DLD1 (cell line): Measurements from ENCODE around the gene C6orf120.

Source experiments
- in situ Hi-C: cut with HindIII; loops from 2 replicates; pipeline ENCODE4 v1.10.0; 2017; ENCODE audit warnings: low sequenced_read_pairs

Gene C6orf120

GRCh38 chr6:169701954-169702839 is at the start of gene C6orf120, which contains the start of gene WDR27:
Gene C6orf120, plus strand, starts transcription at chr6:169702126. Its CDS starts 334 bp downstream, at chr6:169702460.
Gene WDR27, minus strand, starts transcription at chr6:169702029. Its CDS starts 13,024 bp downstream, at chr6:169689005.
- in situ Hi-C loops = no loop called here

DNA sequence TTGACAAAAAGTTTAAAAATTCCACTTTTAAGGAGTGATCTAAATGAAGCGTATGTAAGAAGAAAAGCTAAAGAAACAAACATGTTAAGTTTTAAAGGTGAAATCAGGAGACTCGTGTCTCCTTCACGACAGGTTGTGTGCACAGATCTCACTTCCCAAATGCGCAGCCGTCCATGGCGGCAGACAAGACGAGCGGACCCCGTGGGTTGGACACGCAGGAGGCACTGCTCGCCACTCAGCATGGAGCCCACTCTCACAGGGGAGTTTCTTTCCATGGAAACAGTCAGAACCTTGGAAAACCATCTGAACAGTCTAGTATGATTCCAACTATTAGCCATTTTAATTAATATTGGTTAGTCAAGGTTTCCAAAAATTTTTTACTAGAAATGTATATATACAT is 49.0 kb upstream of the C6orf120 start:
- in situ Hi-C loops = no loop called here

GRCh38 chr6:169653691-169654090 is 48.2 kb upstream of the C6orf120 start:
- in situ Hi-C loops = no loop called here

DNA sequence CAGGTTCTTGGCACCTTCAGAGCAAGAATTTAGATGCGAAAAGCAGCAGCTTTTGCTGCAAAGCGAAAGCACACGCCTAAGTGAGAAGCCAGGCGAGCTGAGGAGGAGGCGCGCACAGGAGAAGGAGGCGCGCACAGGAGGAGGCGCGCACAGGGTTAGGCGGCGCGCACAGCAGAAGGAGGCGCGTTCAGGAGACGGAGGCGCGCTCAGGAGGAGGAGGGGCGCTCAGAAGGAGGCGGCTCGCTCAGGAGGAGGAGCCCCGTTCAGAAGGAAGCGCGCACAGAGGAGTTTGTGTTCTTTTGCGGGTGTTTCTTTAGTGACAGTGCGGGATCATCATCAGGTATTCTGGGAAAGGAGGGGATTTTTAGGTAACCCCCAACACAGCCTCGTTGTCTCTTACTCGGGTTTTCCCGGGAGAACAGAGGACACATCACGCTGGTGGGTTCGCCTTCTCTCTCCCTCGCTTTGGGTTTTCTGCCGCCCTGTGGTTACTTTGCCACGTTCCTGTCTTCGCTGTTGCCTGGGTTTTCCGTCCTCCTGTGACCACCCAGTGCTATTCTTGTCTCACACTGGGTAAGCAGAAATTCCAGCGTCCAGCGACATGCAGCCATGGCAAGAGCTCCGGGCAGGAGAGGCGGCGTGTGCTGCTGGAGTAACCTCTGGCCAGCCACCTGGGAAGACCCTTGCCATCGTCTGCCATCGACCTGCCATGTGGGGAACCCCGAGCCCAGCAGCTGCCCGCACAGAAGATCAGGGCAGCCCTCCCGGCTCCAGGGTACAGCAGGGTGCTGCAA is 47.1 kb upstream of the C6orf120 start:
- in situ Hi-C loops = no loop called here

- in situ Hi-C loops = no loop called here
These were observed 45.2 kb upstream of the C6orf120 start for GRCh38 chr6:169656546-169657283.

DNA sequence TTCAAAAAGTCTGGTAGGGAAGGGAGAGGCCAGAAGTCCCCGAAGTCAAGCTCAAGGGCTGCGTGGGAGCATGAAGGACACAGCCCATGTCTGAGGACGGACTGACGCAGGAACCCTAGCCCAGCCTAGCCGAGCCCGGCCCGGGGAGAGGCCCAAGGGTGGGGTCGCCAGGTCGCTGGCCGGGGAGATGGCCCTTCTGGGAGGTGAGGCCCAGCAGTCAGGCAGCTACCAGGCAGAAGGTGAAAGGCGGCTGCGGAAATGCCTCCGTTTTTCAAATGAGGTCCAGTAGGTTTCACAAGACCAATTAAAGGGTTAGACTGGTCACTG is 44.7 kb upstream of the C6orf120 start:
- in situ Hi-C loops = no loop called here

DNA sequence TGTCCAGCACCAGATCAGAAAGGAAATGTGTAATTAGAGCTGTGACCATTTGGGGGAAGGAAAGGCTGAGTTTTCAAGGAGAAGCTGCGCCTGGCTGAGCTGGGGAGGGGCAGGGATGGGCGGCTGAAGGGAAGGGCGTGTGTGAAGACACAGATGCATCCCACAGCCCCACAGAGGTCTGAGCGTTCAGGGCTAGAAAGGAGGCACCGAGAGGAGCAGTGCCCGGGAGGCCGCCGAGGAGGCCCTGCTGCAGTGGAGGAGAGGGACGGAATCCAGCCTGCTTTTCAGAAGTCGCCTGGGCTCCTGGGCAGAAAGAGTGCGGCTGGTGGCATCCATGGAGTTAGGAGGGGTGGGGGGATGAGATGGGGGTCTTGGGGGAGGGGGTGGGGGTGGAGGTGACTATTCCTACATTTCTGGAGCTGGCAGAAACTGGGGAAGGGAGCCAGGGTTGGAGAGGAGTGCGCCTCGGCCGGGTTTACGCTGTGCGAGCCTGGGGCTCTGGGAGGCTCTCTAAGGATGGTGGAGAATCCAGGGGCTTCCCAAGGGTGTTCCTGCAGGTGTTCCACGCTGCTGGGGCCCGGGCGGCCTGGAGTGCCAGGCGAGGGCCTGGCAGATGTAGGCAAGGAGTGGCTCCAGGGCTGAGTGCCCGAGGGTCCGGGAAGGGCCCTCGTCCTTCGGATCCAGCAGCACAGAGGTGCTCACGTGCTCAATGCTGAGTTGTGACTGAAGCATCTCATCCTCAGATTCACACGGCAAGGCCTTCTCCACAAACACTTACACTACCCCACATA is 41.9 kb upstream of the C6orf120 start:
- in situ Hi-C loops = no loop called here

DNA sequence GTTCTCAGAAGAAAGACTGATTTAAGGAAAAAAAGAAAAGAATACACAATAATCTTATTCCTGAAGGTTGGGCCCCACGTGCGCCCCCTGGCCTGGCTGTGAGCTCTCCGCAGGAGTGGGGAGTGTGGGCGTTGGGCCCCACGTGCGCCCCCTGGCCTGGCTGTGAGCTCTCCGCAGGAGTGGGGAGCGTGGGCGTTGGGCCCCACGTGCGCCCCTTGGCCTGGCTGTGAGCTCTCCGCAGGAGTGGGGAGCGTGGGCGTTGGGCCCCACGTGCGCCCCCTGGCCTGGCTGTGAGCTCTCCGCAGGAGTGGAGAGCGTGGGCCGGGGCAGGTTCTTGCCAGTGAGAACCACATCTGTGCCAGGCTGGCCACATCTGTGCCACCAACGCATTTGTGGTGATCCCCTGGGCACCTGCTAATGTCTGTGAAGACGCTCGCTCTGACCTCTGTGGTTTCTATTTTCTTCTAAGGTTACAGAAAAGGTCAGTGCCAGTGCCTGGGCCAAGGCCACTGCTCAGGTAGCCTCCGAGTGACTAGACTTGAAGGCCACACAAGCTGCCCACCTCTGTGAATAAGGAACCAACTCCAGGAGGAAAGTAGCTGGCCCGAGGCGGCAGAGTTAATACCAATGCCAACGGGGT is 41.1 kb upstream of the C6orf120 start:
- in situ Hi-C loops = no loop called here

DNA sequence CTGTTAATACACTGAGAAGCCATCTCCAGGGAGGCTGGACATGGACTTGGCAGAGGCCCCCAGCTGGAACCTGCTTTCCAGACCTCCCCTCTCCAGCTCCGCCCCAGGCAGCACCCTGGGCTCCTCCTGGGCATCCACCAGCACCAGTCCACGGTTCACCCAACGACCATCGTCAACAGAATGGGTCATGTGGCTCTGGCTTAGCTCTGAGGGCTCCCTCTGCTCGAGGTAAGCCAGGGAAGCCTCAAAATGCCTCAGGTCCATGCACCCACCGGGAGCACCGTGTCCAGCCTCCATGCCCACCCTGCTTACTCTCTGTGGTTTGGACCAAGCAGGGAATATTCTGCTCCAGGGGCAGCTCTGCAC is 40.6 kb upstream of the C6orf120 start:
- in situ Hi-C loops = no loop called here

GRCh38 chr6:169663468-169663867 is 38.5 kb upstream of the C6orf120 start:
- in situ Hi-C loops = no loop called here

DNA sequence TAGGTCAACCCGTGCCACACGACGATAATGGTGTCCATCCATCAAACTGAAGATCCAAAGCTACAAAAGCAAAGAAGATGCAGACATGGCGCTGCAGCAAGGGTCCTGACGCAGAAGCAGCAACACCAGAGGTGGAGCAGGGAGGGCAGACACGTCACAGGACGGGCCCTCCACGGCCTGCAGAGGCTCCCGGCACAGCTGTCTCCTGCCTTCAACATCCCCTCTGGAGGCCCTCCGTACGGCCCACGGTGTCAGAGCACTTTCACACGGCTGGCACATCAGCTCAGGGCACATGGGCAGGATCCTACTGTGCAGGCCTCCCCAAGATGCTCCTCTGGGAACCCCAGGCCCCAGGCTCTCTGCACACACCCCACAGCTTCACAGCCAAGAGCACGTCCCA is 37.7 kb upstream of the C6orf120 start:
- in situ Hi-C loops = no loop called here

DNA sequence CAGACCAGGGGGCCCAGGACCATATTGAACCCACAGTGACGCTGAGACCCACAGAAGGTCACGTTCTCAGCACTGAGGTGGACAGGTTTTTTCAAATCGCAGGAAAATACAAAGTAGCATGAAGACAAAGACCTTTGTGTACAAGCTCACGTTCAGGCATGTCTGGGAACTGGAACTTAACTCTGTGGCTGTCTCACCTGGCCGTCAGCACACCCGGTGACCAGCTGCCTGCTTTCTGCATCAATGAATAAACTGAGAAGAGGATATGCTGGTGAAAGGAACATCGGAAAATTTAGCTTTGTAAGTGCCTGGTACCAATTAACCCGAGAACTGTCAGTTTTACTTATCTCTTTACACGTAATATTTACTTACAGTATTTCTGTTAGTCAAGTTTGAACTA is 36.6 kb upstream of the C6orf120 start:
- in situ Hi-C loops = no loop called here

DNA sequence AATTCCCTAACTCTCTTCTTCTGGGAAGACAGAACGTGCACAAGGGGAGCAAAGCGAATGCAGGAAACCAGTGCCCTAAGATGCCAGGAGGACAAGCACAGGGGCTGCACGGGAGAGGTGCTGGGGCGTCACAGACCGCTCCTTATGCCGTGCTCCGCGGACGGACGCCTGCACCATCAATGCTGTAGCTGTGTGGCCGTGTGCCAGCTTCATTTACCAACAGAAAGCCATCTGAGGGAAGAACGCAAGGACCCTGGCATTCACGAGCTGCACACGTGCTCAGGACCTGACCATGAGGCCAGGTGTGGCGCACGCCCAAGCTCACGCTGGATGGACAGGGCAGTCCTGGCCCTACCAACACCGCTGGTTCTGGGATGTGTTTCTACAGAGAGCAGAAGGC is 35.5 kb upstream of the C6orf120 start:
- in situ Hi-C loops = no loop called here

DNA sequence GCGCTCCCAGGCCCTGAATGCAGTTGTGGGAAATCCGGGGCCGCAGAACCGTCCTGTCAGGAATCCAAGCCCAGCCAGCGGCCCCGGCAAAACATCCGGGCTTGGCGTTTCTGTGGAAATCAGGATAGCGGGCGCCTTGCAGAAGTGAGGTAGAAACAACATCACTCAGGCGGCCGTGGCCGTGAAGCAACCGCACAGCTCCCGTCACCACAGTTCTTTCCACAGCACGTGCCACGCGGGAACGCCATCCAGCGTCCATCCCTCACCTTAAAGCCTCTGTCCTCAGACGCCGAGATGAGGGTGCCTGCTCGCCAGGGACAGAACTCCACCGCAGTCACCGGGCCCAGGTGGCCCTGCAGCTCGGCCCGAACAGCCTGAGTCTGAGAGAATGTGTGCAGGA is 34.2 kb upstream of the C6orf120 start:
- in situ Hi-C loops = no loop called here

DNA sequence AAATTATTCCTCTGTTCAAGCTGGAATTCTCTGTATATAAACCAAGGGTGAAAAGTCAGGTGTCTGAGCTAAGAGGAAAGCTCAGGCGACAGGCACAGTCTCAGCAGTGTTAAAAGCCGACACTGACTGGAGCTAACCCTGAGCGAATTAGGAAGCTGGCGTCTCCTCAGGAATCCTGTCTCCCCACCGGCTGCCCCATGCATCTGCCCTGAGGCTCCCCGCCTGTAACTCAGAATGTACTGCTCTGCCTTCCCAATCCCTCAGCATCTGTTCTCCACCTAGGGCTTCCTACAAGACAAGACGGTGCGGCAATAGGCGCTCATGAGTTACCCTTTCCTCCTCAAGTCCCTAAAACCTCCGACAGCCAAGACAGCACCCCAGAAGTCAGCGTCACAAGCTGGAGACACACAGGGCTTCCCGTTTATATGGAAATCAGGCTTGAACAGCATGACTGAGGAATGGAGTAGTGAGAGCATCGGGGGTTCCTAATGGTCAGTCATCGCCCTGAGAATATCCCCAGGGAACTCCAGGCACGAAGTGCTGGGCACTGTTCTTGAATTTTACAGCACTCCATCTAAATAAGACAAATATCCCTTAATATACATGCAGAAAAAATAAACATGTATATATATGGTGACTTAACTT is 33.6 kb upstream of the C6orf120 start:
- in situ Hi-C loops = no loop called here

- in situ Hi-C loops = no loop called here
These were observed 32.8 kb upstream of the C6orf120 start for GRCh38 chr6:169669147-169669546.

GRCh38 chr6:169669889-169670288 is 32.0 kb upstream of the C6orf120 start:
- in situ Hi-C loops = no loop called here

DNA sequence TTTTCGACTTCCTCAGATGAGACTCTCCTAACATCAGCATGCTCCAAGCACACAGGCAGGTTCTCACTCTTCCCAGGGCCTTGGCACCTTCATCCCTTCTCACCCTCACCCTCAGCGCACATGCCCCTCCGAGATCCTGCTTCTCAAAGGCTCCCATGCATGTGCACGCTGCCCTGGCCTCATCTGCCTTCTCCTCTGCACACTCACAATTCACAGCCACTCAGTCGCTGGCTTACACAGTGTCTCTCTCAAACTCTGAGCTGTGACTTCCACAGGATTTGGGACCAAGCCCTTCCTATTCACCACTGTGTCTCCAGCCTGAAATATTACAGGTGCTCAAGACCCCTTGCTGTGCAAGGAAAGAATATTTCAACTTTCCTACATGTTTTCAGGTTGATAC is 30.4 kb upstream of the C6orf120 start:
- in situ Hi-C loops = no loop called here

DNA sequence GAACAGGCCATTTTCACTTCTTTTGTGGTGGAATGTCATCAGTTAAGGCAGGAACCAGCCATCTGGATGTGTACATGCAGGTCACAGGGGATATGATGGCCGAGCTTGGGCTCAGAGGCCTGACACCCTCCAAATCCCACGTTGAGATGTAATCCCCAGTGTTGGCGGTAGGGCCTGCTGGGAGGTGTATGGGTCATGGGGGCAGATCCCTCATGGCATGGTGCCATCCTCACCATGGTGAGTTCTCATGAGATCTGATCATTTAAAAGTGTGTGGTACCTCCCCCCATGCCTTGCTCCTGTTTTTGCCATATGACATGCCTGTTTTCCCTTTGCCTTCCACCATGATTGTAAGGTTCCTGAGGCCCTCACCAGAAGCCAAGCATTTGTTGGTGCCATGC is 26.9 kb upstream of the C6orf120 start:
- in situ Hi-C loops = no loop called here

DNA sequence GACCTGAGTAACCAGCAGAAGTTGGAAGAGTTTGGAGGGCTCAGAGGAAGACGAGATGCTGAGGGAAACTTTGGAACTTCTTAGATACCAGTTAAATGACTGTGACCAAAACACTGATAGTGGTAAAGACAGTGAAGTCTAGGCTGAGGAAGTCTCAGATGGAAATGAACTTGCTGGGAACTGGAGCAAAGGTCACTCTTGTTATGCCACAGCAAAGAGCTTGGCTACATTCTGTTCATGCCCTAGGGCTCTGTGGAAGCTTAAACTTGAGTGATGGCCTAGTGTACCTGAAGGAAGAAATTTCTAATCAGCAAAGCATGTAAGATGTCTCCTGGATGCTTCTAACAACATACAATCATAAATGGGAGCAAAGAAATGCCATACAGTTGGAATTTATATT is 24.8 kb upstream of the C6orf120 start:
- in situ Hi-C loops = no loop called here
